Activated T-helper 1 cell treated with Interleukin-2 at 50 U/mL for 16 hours (primary cell): ENCODE measurements around the gene MTMR8.
"Not testable (repeated sequence)": the region's sequence is repeated elsewhere in the genome, so short reads cannot be mapped to it uniquely, and the experiment has no call there.

Experiments used
- DNase-seq: peaks from one replicate; pipeline ENCODE4 v3.0.0-alpha.2; 2020; ENCODE audit warnings: low read depth

The MTMR8 gene

DNA sequence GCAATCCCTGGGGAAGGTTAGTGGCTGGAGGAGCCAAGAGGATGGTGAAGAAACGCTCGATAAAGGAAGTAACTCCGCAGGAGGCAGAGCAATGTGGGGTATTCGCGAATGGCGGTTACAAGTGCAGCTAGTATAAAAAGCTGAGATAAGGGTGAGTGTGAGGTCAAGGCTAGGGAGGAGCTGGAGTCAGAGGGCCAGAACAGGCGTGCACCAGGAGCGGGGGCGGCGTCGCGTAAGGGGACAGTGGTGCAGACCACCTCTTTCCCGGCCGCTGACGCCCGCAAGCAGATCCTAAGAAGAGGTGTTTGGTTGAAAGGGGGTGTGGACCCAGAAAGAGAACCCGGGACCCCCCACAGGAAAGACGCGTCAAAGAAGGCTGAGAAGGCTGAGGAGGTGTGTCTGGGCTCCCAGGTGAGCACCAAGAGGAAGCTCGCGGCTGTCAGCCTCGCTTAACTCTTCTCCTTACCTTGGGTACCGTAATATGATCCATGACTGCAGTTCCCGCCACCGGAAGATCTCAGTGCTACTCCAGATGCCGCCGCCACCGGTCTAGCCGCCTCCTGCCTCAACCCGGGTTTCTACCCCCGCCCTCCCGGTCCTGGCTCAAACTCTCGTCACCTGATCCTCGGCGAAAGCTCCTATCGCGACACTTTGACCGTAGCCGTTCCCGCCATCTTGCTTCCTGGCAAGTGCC lies at the start of gene MTMR8:
MTMR8 (minus strand) TSS at position 579 of the 694 bp plus-strand sequence; CDS start at position 490, 89 bp downstream.
- peak; percentile 58 for DNase-seq

DNA sequence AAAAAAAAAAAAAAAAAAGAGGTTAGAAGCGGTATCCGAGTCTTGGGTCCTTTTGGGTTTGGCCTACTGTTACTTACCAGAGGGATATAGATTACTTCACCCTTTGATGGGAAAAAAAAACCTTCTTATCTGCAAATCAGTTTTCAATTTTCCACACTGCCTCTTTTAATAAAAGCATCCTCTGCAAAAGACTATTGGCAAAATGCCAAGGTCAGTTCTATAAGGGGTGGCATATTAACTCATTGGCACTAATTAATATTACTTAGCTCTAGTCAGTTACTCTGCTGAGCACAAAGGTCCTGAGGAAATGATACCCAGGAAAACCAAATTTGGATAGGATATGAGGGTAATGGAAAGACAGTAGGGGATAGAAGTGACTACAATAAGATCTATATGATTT lies 44.3 kb upstream of the MTMR8 start:
- no peak for DNase-seq

DNA sequence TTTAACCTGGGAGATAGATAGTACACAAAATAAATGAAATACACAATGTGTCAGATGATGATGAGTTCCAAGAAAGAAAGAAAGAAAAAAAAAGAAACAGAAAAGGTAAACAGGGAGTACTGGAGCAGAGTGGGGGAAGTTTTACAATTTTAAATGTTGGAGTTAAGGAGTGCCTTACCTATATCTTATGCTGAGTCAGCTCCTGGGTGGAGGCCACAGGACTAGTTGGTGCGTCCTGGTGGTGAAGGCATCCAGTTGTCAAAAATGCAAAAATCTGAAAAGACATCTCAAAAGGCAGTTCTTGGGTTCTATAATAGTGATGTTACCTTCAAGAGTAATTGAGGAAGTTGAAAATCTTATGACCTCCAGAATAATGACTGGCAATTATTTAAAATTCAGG lies 42.4 kb upstream of the MTMR8 start:
- no peak for DNase-seq

DNA sequence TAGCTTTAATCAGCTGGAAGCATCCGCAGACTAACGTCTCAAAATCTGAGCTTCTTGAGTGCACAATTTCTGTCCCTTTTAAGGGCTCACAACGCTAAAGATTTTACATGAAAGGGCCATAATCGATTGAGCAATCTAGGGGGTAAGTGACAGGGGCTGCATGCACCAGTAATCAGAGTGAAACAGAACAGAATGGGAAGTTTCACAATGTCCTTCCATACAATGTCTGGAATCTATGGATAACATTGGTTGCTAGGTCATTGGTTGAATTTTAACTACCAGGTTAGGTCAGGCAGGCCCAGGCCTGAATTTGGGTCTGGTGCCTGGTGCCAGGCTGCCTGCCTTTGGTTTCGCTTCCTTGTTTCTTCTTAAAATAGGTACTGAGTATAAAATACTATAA lies 42.0 kb upstream of the MTMR8 start:
- DNase-seq = no peak

DNA sequence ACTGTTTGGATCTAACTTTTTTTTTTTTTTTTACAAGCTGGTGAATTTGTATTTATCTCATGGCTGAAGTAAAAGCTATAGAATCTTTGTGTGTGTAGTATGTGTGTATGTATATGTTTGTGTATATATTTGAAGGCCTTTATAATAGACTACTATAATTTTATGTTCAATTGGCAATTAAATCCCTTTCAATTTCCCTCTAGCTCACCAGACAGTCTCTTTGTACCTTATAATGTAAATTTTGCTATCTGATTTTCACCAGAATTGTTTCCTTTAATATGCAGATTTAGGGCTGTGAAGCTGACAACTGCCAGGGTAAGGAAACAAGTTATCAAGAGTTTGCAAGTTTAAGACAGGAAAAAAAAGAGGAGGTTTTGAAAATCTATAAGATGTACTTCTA lies 33.1 kb upstream of the MTMR8 start:
- DNase-seq = no peak

DNA sequence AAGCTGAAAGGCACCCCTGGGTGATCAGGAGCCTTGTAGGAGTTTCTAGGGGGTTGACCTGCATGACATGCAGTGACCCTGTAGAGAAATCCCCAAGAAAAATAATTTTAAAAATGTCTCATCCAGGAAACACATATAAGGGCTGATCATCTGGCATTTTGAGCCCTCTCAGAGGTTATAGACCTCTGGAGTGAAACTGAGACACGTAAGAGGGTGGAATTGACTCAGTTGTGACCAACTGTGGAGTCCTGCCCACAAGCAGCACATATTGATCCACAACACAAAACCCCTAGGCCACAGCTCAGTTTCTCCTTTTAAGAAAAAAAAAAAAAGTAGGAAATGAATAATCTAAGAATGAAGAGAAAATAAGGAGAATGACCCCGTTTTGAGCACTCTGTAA lies 32.5 kb upstream of the MTMR8 start:
- DNase-seq = no peak

DNA sequence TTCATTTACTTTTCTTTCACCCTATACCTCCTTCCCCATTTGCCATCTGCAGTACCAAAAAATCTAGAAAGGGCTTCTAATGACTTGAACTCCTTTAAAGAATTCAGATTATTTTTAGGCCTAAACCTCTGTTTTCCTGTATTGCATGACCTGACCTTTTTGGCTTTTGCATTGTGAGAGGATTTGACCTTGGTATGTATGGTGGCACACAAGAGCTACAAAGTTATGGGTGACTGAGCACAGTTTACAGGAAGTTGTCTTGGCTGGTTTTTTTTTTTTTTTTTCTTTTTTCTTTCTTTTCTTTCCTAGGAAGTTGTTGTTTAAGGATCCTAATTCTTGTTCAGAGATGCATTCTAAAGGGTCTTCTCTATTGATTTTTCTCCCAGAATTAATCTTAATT lies 32.0 kb upstream of the MTMR8 start:
- no peak for DNase-seq

DNA sequence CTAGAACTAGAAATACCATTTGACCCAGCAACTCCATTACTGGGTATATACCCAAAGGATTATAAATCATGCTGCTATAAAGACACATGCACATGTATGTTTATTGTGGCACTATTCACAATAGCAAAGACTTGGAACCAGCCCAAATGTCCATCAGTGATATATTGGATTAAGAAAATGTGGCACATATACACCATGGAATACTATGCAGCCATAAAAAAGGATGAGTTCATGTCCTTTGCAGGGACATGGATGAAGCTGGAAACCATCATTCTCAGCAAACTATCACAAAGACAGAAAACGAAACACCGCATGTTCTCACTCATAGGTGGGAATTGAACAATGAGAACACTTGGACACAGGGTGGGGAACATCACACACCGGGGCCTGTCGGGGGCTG lies 14.5 kb upstream of the MTMR8 start:
- DNase-seq = not testable (repeated sequence)

DNA sequence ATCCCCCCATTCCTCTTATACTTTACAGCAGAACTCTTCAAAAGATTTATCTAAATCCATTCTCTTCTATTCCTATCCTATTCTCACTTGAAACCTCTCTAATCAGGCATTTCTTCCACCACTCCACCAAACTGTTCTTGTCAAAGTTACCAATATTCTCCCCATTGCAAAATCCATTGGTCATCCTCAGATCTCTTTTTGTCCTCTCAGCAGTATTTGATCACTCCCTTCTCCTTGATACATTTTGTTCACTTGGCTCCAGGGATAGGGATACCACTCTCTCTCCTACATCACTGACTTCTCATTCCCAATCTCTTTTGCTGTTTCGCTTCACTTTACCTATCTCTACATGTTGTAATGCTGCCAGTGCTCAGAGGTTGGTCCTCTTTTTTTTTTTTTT lies 2.8 kb upstream of the MTMR8 start:
- DNase-seq = no peak

DNA sequence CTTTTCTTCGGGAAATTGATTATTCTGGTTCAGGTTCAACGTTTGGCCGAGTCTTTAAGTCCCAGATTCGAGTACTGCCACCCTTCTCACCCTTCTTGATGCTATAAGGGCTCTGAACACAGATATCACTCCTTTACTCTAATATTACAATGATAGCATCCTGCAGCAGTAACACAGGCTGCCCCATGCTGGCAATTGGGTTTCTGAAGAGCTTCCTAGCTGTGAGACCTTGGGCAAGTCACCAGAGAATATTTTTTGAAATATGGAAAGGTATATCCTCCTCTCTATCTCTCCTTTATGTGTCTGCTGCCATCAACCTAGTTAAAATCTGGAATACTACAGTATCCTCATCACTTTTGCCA lies 297 bp upstream of the MTMR8 start:
- no peak for DNase-seq

DNA sequence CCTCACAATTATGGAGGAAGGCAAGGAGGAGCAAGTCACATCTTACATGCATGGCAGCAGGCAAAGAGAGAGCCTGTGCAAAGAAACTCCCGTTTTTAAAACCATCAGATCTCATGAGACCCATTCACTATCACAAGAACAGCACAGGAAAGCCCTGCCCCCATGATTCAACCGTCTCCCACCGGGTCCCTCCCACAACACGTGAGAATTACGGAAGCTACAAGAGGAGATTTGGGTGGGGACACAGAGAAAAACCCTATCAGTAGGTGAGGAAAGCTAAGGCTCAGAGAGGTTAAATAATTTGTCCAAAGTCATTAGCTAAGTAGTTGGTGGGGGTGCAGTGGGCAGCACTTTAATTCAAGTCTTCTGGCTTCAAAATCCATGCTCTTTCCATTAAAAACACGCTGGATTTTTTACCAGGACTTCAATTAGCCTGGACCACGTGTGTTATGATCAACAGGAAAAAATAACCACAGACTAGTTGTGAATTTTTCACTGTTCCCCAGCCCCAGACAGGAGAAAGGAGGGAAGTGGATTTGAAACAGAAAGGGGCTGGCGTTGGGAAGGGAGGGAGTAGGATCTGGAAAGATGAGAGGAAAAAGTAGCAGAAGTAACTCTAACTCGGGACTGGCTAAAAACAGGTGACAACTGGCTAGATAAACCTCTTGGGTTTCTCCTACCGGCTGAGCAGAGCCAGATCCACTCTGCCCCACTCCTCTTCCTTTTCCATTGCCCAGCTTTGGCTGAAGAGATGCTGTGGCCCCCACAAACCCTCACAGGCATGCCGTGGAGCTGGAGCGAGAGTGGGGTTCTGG lies 986 bp downstream of the MTMR8 start:
- DNase-seq = no peak

DNA sequence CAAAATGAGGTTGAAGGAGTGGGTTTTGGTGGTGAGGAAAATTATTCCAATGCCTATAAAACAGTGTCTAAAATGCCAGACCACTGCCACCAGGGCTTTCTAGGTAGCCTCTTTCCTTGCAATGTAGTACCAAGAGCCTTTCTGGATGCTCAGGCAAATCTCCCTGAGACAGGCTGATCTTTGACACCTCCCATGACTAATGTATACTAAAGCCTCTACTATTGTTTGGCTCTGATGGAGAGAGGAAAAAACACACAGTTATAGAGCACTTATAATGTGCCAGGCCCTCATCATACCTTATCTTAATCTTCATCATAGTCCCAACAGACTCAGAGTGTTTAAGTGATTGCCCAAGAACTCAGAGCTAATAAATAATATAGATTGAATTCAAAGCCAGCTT lies 5.8 kb downstream of the MTMR8 start:
- no peak for DNase-seq

DNA sequence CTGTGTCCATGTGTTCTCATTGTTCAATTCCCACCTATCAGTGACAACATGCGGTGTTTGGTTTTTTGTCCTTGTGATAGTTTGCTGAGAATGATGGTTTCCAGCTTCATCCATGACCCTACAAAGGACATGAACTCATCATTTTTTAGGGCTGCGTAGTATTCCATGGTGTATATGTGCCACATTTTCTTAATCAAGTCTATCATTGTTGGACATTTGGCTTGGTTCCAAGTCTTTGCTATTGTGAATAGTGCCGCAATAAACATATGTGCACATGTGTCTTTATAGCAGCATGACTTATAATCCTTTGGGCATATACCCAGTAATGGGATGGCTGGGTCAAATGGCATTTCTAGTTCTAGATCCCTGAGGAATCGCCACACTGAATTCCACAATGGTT lies 14.5 kb downstream of the MTMR8 start:
- DNase-seq = not testable (repeated sequence)

DNA sequence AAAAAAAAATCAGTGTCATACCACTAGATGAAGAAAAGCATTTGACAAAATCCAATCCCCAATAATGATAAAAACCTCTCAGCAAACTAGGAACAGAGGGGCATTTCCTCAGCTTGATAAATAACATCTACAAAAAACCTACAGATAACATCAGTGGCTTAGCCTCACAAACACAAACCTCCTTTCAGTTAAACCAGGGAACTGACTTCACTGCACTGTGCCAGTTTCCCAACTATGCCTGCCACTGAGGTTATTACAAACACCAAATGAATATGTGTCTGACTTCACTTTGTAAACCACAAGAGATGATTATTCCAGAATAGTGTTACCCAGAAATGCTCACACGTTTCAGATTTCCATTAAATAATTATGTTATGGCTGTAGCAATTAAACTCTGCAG lies 15.3 kb downstream of the MTMR8 start:
- DNase-seq = no peak

DNA sequence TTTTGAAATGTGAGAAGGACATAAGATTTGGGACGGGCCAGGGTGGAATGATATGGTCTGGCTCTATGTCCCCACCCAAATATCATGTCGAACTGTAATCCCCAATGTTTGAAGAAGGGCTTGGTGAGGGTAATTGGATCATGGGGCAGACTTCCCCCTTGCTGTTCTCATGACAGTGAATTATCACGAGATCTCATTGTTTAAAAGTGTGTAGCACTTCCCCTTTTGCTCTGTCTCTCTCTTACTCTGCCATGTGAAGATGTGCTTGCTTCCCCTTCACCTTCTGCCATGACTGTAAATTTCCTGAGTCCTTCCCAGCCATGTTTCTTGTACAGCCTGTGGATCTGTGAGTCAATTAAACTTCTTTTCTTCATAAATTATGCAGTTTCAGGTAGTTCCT lies 17.5 kb downstream of the MTMR8 start:
- DNase-seq = no peak

DNA sequence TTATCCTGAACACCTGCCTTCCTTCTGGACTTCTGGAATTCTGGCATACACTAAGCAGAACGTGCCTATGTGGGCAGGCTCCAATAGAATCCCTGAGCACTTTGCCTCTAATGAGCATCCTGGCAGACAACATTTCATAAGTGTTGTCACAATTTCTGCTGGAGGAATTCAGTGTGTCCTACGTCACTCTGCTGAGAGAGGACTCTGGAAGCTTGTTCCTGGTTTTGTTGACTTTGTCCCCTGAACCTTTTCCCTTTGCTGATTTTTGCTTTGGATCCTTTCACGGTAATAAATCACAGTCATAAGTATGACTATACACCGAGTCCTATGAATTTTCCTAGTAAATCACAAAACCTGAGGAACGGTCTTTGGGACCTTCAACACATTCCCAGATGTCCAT lies 43.2 kb downstream of the MTMR8 start:
- no peak for DNase-seq

DNA sequence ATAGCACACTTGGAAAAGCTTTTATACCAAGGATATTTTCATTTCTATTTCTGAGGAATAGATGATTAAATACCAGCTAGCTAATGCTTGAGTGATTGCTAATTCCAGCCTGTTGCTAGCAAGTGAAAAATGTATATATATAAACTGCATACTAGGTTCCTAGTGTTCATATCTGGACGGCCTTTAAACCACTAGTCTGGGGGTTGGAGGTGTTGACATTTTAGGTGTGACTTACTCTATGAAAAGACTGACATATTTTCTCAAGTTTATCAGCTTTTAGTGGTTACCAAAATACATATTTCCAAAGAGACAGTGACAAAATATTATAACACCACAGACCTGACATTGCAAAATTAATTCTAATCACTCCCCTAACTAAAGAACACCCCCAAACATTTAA lies 44.7 kb downstream of the MTMR8 start:
- no peak for DNase-seq

DNA sequence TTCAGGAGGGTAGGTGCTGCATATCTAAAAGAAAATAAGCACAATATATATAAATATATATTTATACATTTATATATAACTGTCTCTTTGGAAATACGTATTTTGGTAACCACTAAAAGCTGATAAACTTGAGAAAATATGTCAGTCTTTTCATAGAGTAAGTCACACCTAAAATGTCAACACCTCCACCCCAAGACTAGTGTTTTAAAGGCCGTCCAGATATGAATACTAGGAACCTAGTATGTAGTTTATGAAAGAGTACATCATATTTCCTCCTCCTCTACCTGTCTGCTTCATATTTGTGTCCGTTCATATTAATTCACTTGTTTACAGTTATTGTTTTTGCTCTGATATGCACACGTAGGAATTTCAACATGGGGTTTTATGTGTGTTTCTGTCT lies 45.2 kb downstream of the MTMR8 start:
- no peak for DNase-seq

DNA sequence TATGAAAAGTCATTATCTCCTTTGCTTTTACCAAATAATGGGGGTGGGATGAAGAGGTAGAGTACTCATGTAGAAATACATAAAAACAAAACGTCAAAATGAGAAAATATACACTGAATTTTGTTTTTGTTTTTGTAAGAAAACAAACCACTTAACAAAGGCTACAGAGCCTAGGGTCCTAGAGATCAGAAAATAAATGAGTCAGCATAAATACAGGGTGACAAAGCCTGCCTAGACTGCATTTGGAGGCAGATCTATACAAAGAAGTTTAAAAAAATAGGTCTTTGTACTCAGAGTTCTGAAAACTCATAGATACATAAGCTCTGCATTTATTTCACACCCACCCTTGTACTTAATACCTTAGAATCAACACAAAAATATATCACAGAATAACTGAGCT lies 52.4 kb downstream of the MTMR8 start:
- DNase-seq = no peak

DNA sequence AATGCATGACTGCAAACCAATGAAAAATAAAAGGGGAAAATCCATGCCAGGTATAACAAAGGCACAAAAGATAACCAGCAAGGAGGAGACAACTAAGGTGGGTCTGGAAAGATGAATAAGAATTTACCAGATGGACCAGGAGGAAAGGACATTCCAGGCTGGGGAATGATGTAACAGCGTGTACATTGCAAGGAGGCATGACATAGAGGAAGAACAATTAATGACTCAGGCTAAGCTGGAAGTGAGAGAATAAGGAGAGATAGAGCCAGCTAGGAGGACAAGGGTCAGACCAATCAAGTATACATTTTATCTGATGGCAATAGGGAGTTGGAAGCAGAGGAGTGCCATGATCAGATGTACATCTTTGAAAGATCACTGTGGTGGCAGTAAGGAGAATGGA lies 57.0 kb downstream of the MTMR8 start:
- no peak for DNase-seq

DNA sequence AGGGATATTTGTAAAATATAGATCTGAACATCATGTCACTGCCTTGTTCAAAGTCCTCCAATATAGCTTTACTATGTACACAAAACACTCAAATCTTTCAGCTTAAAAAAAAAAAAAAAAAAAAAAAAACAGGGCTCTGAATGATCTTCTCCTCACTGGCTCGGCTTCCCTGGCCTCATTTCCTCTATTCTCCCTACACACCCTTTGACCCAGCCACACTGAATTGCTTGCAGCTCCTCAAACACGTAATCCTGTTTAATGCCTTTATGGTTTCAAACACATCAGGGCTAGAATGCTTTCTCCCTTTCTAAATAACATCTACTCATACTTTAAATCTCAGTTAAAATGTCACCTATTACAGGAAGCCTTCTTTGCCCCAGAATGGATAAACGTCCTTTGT lies 60.8 kb downstream of the MTMR8 start:
- no peak for DNase-seq

DNA sequence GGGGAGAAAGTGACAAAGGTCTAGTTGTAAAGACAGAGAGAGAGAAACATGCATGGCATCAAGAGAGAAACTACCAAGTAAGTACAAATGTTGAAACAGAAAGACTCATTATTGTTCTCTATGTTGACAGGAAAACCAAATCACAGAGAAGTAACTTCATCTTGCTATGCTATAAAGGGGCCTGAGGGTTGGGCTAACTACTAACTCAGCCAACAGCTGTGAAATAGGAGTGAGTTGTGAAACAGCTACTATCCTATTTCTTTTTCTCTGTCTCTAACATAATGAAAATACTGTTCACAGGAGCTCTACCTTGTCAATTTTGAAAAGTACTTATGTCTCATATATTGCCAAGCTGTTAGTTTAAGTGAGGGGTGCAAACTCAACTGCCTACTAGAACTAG lies 65.0 kb downstream of the MTMR8 start:
- no peak for DNase-seq

DNA sequence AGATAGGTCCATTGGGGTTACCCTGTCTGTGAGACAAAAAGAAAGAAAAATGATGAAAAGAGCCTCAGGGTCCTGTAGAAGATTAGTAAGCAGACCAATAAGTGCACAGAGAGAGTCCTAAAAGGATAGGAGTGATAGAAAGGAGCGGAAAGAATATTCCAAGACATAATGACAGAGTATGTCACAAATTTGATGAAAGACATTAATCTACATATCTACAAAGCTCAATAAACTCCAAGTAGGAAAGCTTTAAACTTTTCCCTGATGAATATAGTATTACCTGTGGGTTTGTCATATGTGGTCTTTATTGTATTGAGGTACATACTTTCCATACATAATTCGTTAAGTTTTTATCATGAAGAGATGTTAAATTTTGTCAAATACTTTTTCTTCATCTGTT lies 73.7 kb downstream of the MTMR8 start:
- DNase-seq = no peak

DNA sequence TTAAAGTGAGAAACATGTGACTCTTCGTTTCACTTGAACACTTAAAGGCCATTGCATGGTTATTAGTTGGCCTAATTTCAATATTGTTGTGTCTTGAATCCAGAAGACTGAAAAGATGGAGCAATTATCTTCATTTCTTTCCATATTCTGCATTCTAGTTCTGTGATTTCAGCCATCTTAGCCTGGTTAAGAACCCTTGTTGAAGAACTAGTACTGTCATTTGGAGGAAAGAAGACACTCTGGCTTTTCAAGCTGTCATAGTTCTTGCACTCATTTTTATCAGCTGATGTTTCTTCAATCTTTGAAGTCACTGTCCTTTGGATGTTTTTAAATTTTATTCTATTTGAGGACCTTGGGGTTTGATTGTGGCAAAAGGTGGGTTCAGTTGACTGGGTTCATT lies 81.6 kb downstream of the MTMR8 start:
- no peak for DNase-seq
